GM21423 (cell line): ENCODE measurements around the gene UGT2B7.
"Not testable (repeated sequence)": the region's sequence is repeated elsewhere in the genome, so short reads cannot be mapped to it uniquely, and the experiment has no call there.

Source experiments
- ATAC-seq: cut with Tn5 transposase; IDR thresholded peaks from one replicate; pipeline ENCODE4 v1.9.1; 2021; ENCODE audit warnings: mild to moderate bottlenecking, moderate library complexity; ENCODE audit not compliant: unreplicated experiment

UGT2B7 gene

GRCh38 chr4:69096111-69096656 is at the start of gene UGT2B7:
Gene UGT2B7, plus strand, starts transcription at chr4:69096474. Its CDS starts 47 bp downstream, at chr4:69096521.
- ATAC-seq, result no peak

GRCh38 chr4:69049860-69050259 is 46.4 kb upstream of the UGT2B7 start:
- no peak for ATAC-seq

DNA sequence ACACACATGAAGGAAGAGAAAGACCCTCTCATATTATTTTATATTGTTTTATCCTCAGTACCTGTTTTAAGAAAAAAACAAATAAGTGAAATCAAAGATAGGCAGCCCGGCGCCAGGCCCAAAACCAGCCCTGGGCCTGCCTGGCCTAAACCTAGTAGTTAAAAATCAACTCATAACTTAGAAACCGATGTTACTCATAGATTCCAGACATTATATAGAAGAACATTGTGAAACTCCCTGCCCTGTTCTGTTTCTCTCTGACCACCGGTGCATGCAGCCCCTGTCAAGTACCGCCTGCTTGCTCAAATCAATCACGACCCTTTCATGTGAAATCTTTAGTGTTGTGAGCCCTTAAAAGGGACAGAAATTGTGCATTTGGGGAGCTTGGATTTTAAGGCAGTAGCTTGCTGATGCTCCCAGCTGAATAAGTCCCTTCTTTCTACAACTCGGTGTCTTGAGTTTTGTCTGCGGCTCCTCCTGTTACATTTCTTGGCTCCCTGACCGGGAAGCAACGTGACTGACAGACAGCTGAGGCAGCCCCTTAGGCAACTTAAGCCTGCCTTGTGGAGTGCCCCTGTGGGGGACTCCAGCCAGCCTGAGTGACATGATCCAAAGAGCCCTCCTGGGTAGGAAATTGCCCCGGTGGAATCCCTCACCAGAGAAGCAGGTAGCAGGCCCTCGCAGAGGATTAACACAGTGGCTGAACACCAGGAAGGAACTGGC is 45.3 kb upstream of the UGT2B7 start:
- not testable (repeated sequence) for ATAC-seq

DNA sequence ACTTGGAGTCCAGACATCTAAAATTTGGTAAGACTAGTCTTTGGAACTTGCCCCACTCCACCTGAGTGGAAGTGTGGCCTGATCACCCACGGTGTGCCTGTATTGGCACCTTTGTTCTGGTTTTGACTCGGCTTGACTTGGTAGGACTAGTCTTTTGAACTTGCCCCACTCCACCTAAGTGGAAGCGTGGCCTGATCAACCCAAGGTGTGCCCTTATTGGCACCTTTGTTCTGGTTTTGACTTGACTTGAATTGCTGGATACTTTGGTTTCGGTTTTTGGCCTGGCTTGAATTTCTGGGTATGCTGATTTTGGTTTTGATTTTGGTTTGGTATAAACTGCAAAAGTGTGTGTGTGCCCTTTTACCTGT is 44.7 kb upstream of the UGT2B7 start:
- ATAC-seq, result no peak

DNA sequence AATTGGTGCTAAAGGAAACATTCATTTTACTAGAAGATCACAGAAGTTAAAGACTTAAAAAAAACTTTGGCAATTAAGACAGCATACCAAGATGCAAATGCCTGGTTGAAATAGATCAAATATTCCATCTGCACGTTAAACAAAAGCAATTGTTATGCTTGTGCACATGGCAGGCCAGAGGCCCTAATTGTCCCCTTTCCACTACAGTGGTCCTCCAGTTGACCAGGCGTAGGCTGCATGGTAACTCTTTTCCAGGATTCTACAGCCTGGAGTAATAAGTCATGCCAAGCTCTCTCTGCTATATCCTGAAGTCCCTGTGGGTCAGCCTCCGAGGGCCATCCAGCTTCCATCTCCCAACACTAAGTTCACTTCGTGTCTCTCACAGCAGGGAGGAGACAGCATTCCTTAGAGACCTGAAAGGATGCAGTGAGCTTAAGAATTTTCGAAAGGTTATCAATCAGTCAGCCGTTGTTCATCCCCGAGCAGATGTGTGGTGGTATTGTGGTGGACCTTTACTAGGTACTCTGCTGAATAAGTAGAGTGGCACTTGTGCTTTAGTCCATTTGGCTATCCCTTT is 42.9 kb upstream of the UGT2B7 start:
- ATAC-seq, result not testable (repeated sequence)

- not testable (repeated sequence) for ATAC-seq
Measured at GRCh38 chr4:69054033-69054432, 42.2 kb upstream of the UGT2B7 start.

GRCh38 chr4:69054578-69055200 is 41.6 kb upstream of the UGT2B7 start:
- ATAC-seq, result no peak

DNA sequence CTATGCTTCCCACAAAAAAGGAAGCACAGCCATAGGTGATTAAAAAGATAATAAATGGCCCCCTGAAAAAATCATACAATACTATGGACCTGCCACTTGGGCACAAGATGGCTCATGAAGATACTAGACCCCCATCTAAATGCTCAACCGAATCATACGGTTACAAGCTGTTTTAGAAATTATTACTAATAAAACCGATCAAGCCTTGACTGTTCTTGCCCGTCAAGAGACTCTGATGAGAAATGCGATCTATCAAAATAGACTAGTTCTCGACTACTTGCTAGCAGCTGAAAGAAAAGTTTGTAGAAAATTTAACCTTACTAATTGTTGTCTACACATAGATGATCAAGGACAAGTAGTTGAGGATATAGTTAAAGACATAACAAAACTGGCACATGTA is 40.1 kb upstream of the UGT2B7 start:
- ATAC-seq, result no peak

GRCh38 chr4:69056921-69057550 is 39.2 kb upstream of the UGT2B7 start:
- no peak for ATAC-seq

DNA sequence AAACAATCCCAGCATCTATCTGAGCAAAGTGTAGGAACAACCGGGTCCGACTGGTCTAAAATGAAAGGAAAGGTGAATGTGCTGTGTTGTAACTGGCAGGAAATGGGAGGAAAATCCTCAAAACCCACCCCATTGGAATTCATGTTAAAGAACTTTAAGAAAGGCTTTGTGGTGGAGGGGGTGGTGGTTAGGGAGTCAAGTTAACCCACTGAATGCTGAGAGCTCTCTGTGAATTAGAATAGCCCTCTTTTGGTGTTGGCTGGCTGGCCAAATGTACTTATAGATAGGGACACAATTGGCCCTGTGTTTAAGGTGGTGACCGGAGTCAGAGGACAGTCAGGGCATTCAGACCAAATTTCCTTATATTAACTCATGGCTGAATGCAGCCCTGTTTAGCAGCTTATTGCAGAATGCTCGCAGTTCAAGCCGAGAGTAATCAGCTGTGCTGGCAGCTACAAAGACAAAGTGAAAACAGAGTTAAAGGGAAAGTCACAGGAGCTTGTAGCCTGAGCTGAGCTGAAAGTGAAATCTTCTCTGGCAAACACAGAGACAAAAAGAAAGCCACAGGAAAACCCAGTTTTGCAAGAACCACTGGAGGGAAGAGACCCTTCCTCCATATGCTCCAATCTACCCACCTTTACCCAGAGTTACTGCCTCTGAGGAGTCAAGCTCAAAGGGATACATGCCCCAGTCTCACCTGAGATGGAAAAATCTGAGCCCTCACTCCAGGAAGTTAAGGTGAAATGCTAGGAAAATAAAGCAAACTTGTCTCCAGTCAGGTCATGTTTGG is 38.5 kb upstream of the UGT2B7 start:
- ATAC-seq, result peak; percentile 89

DNA sequence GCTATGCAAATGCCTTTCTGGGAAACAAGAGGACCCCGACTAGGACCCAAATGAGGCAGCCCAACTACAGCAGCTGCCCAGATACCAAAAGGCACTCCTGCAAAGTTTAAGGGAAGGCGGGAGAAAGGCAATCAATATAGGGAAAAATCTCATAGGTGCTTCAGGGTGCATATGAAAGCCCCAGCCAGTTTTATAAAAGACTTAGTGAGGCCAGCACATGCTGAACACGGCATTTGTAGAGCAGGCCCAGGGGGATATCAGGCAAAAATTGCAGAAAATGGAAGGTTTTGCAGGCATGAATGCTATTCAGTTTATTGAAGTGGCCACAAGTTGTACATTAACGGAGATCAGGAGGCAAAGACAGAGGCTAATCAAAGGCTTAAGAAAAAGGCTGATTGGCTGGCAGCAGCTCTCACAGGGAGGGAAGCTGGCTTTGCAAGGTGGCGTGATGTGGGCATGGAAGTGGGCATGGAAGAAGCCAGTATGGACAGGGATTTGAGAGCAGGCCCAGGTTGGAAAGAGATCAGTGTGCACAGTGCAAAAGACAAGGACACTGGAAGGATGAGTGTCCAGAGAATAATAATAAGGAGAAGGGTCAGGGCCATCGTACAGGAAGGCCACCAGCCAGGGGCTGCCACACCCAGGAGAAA is 37.7 kb upstream of the UGT2B7 start:
- ATAC-seq, result peak; percentile 16

DNA sequence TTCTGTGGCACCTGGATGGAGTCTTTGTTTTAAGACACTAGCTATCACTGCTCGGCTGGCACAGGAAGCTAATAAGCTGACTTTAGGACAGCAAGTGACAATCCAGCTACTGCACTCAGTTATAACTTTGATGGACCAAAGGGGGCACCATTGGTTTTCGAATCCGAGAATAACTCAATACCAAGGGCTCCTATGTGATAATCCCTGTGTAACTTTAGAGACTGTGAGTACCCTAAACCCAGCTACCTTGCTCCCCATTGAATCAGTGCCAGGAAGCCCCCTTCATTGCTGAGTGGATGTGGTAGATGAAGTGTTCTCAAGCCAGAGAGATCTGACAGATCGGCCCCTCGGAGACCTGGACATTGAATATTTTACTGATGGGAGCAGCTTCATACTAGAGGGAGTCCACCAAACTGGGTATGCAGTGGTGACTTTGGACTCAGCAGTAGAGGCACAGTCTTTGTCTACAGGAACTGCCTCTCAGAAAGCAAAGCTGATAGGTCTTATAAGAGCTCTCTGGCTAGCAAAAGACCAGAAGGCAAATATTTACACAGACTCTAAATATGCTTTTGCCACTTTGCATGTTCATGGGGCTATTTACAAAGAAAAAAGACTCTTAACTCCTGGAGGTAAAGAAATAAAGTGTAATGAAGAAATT is 35.5 kb upstream of the UGT2B7 start:
- no peak for ATAC-seq

GRCh38 chr4:69064391-69064790 is 31.9 kb upstream of the UGT2B7 start:
- ATAC-seq, result no peak

DNA sequence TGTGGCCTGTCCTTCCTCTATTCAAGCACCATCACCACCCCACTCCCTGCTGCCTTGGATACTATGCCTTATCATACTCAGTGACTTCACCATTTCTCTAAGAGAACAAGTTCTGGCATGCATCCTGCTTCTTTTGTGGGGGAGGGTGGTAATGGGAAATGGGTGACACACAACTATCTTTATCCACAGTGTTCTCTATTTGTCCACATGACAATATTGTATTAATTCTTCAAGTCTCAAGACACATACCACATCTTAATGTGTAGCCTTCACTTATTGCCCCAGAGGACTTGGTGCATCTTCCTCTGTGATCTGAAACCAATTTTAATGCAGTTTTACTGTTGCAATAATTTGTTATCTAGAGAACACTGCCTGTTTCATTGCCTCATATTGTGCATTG is 29.3 kb upstream of the UGT2B7 start:
- no peak for ATAC-seq

GRCh38 chr4:69069085-69069484 is 27.2 kb upstream of the UGT2B7 start:
- no peak for ATAC-seq

GRCh38 chr4:69070590-69070989 is 25.7 kb upstream of the UGT2B7 start:
- ATAC-seq, result no peak

DNA sequence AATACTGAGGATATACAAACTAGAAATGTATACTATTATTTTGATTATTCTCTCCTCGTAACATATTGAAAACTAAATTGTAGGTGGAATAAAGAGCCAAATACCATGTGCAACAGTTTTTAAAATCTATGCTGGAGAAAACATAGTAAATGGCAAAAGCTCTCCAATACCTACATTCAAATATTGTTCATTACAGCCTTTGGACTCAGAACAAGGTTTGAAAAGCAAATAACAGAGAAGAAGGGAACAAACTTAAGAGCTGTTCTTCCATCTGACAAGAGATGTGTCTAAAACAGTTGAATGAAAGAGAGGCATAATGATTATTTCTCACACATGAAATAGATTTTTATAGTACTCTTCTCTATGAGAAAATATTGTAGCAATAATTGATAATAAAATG is 25.0 kb upstream of the UGT2B7 start:
- ATAC-seq, result no peak

GRCh38 chr4:69073375-69073774 is 22.9 kb upstream of the UGT2B7 start:
- no peak for ATAC-seq

GRCh38 chr4:69075061-69075792 is 21.0 kb upstream of the UGT2B7 start:
- ATAC-seq, result no peak
